Tibial nerve (tissue), 4 donors: ENCODE data around the gene IMPG2. TPM values are rescaled to one million over a fixed set of nuclear protein-coding genes. Genes with fewer than 3 reads are reported as not detected.

Source experiments
- DNase-seq, 2 donors: peaks; one replicate each; pipeline ENCODE4 v3.0.0-alpha.2; 2019; ENCODE audit warnings: low spot score in 2 of 2
- H3K27ac ChIP-seq, 4 donors: fragments of 200-600 bp; sonication (generic) in 3 of 4; one replicate each; pipeline ENCODE4 v1.5.1; 2017 to 2019; ENCODE audit warnings: mild to moderate bottlenecking in 1 of 4
- H3K27me3 ChIP-seq, 2 donors: fragments of 200-600 bp; sonication (generic) in 1 of 2; one replicate each; pipeline versions ENCODE4 v1.5.1 to v1.6.0; 2017 to 2019
- H3K36me3 ChIP-seq, 3 donors: fragments of 200-600 bp; sonication (generic); one replicate each; pipeline ENCODE4 v1.5.1; 2018 to 2019
- H3K4me1 ChIP-seq, 4 donors: fragments of 200-600 bp; sonication (generic) in 3 of 4; one replicate each; pipeline ENCODE4 v1.5.1; 2017 to 2019
- H3K4me3 ChIP-seq, 4 donors: fragments of 200-600 bp; sonication (generic) in 3 of 4; one replicate each; pipeline ENCODE4 v1.5.1; 2017 to 2019; ENCODE audit warnings: mild to moderate bottlenecking in 1 of 4, moderate library complexity in 1 of 4
- H3K9me3 ChIP-seq, 4 donors: fragments of 200-600 bp; sonication (generic) in 3 of 4; one replicate each; pipeline ENCODE4 v1.5.1; 2017 to 2019
- CTCF ChIP-seq, 5 experiments: fragments of 200-600 bp in 3 of 5; fragments of 450-650 bp in 2 of 5; sonication (generic) in 3 of 5; IDR thresholded peaks; one replicate each; pipeline ENCODE4 v1.5.1; 2016 to 2019; ENCODE audit warnings: antibody characterized with exemption in 5 of 5, mild to moderate bottlenecking in 3 of 5, moderate library complexity in 2 of 5
- EP300 ChIP-seq, 2 donors: sonication (generic); formaldehyde crosslinking; IDR thresholded peaks; one replicate each; pipeline ENCODE4 v1.6.1; 2017; ENCODE audit warnings: antibody characterized with exemption in 2 of 2, mild to moderate bottlenecking in 1 of 2
- POLR2A ChIP-seq, 2 donors: fragments of 450-650 bp; IDR thresholded peaks; one replicate each; pipeline ENCODE4 v1.6.1; 2017; ENCODE audit warnings: antibody characterized with exemption in 2 of 2, mild to moderate bottlenecking in 2 of 2, moderate library complexity in 2 of 2
- WGBS, 2 donors: methylation state at CpG; one replicate each; pipeline ENCODE4 v1.1.5; 2018; 5-methylcytosine and 5-hydroxymethylcytosine counted together
- total RNA-seq, 4 donors: library from RNA; depleted of rRNA; stranded (reverse); fragments of >200 nt; gene quantifications; one replicate each; pipeline ENCODE4 v1.1.0, GENCODE V29; 2016

IMPG2 gene
- under 1 TPM; under 0.01 to 0.22 (median 0.20) TPM for total RNA-seq

- Histone ChIP-seq H3K4me3 (no peak within 1 kb of the TSS), H3K27ac (no peak within 1 kb of the TSS), H3K36me3 (peaks cover 0 to 6% (median 0%) of the 10 kb centered on the region in 3 donors), H3K27me3 (no peaks in the 10 kb centered on the region), H3K4me1 (no peaks in the 10 kb centered on the region), H3K9me3 (no peaks in the 10 kb centered on the region)
- WGBS, 2 donors = 94 to 98% methylated on average over 2 of the region's 2 CpGs
- DNase-seq = no peak
- TF ChIP-seq CTCF (IDR thresholded peaks at IDR 0.05) (no peak), POLR2A (IDR thresholded peaks at IDR 0.05) (no peak), EP300 (IDR thresholded peaks at IDR 0.05) (no peak)
Observed at GRCh38 chr3:101320475-101320874, at the start of gene IMPG2. Gene IMPG2, minus strand, starts transcription at chr3:101320575. Its CDS starts 203 bp downstream, at chr3:101320372.

- no peaks in the 10 kb centered on the region for H3K4me1 ChIP-seq
- H3K9me3 ChIP-seq = no peaks in the 10 kb centered on the region
- WGBS, 2 donors = 78 to 86% methylated on average over 2 of the region's 2 CpGs
- no peak for DNase-seq
- no peaks in the 10 kb centered on the region for H3K27me3 ChIP-seq
- peaks cover 0 to 54% (median 0%) of the 10 kb centered on the region in 3 donors for H3K36me3 ChIP-seq
- H3K4me3 ChIP-seq = no peak overlapping the region
- TF ChIP-seq POLR2A (IDR thresholded peaks at IDR 0.05) (no peak), EP300 (IDR thresholded peaks at IDR 0.05) (no peak), CTCF (IDR thresholded peaks at IDR 0.05) (no peak)
- no peak overlapping the region for H3K27ac ChIP-seq
Observed at GRCh38 chr3:101362406-101362805, 42.0 kb upstream of the IMPG2 start.

- H3K27ac ChIP-seq = no peak overlapping the region
- H3K4me3 ChIP-seq = no peak overlapping the region
- TF ChIP-seq EP300 (IDR thresholded peaks at IDR 0.05) (no peak), POLR2A (IDR thresholded peaks at IDR 0.05) (no peak), CTCF (IDR thresholded peaks at IDR 0.05) (no peak)
- 41 to 44% methylated on average over 1 of the region's 1 CpG for WGBS, 2 donors
- no peaks in the 10 kb centered on the region for H3K4me1 ChIP-seq
- H3K36me3 ChIP-seq = peaks cover 0 to 50% (median 0%) of the 10 kb centered on the region in 3 donors
- H3K9me3 ChIP-seq = peaks cover 0 to 5% (median 0%) of the 10 kb centered on the region in 4 donors
- H3K27me3 ChIP-seq = no peaks in the 10 kb centered on the region
- no peak for DNase-seq
Observed at GRCh38 chr3:101351829-101352228, 31.5 kb upstream of the IMPG2 start.

- WGBS, 2 donors = 64 to 72% methylated on average over 2 of the region's 2 CpGs
- no peaks in the 10 kb centered on the region for H3K4me1 ChIP-seq
Observed at GRCh38 chr3:101340591-101340990, 20.2 kb upstream of the IMPG2 start.

GRCh38 chr3:101333883-101334282, 13.5 kb upstream of the IMPG2 start:
- H3K4me1 ChIP-seq = no peaks in the 10 kb centered on the region
- no peak overlapping the region for H3K4me3 ChIP-seq
- no peak for DNase-seq
- no peak overlapping the region for H3K27ac ChIP-seq
- H3K9me3 ChIP-seq = no peaks in the 10 kb centered on the region
- TF ChIP-seq CTCF (IDR thresholded peaks at IDR 0.05) (no peak), POLR2A (IDR thresholded peaks at IDR 0.05) (no peak), EP300 (IDR thresholded peaks at IDR 0.05) (no peak)
- H3K27me3 ChIP-seq = no peaks in the 10 kb centered on the region
- peaks cover 0 to 39% (median 0%) of the 10 kb centered on the region in 3 donors for H3K36me3 ChIP-seq
- WGBS, 2 donors = 79 to 92% methylated on average over 6 to 7 of the region's 7 CpGs

More at GRCh38 chr3:101340591-101340990, 20.2 kb upstream of the IMPG2 start:
- Histone ChIP-seq H3K27ac (no peak overlapping the region), H3K36me3 (peaks cover 0 to 71% (median 0%) of the 10 kb centered on the region in 3 donors), H3K9me3 (no peaks in the 10 kb centered on the region), H3K4me3 (no peak overlapping the region), H3K27me3 (no peaks in the 10 kb centered on the region)
- DNase-seq = no peak
- TF ChIP-seq POLR2A (IDR thresholded peaks at IDR 0.05) = no peak
- no peak for TF ChIP-seq CTCF (IDR thresholded peaks at IDR 0.05)
- TF ChIP-seq EP300 (IDR thresholded peaks at IDR 0.05) = no peak
